GM18909 (cell line): Measurements from ENCODE around the gene YLPM1.
A peak's percentile ranks its signal among the peaks of the same experiment; 100 is the strongest.

Experiments used
- ATAC-seq: cut with Tn5 transposase; IDR thresholded peaks from one replicate; pipeline ENCODE4 v1.9.1; 2021; ENCODE audit warnings: mild to moderate bottlenecking; ENCODE audit not compliant: unreplicated experiment, poor library complexity

YLPM1 gene

DNA sequence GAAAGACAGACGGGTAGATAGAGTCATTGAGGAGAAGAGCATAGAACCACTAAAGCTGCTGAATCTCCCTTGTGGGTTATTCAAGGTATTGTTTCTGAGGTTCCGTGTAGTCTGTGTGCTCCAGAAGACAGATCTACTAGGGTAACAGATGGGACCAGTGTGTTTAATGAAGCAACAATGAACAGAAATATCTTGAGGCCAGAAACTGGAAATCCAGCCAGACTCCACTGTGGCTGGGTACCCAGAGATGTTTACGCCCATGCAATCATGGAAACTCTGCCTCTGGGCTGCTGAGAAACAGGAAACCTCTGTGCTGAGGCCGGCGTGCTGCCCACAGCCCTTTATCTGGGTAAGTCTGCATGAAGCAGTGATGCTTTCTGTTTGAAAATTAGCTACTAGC, 104.6 kb downstream of the YLPM1 start:
- no peak for ATAC-seq

DNA sequence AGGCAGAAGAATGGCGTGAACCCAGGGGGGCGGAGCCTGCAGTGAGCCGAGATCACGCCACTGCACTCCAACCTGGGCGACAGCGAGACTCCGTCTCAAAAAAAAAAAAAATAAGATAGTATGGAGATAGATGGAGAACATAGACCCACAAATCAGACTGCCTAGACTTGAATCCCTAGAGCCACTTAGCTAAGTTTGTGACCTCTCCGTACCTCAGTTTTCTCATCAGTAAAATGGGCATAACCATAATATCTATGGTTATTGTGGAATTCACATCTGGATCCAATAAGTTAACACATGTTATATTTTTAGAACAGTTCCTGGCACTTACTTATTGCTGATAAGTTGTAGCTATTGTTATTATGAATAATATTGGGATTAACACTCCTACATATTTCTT, 105.6 kb downstream of the YLPM1 start:
- no peak for ATAC-seq

DNA sequence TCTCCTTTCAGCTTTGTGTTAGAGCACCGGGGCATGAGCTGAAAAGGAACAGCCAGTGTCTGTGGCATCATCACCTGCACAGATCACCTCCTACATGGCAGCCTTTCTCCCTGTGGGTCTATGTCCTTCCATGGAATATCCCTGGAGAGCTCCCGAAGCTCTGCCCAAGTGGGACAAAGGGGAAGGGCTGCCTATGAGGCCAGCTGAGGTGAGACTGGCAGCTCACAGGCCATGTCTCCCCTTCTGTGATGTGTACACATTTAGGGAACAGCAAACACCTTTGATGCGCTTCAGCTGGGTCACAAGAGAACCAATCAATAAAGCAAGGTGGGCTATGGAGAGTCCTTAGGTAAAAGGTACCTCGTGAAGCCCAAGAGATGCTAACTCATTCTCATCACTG, 108.7 kb downstream of the YLPM1 start:
- ATAC-seq, result no peak

DNA sequence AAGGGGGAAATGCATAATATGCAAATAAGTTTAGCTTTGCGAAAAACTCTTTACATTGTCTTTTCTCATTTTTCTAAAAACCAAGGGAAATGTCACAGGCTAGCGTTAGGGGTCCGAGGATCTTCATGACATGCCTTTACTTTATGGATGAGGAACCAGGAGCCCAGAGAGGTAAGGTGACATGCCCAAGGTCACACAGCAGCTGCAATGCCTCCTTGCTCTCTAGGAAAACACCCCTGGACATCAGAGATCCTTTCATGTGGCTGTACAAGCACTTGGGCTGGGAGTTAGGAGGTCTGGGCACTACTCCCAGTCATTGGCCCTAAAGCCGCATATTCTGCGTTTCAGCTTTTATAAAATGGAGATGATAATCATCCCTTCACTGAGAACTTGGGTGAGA, 112.1 kb downstream of the YLPM1 start:
- ATAC-seq, result no peak

DNA sequence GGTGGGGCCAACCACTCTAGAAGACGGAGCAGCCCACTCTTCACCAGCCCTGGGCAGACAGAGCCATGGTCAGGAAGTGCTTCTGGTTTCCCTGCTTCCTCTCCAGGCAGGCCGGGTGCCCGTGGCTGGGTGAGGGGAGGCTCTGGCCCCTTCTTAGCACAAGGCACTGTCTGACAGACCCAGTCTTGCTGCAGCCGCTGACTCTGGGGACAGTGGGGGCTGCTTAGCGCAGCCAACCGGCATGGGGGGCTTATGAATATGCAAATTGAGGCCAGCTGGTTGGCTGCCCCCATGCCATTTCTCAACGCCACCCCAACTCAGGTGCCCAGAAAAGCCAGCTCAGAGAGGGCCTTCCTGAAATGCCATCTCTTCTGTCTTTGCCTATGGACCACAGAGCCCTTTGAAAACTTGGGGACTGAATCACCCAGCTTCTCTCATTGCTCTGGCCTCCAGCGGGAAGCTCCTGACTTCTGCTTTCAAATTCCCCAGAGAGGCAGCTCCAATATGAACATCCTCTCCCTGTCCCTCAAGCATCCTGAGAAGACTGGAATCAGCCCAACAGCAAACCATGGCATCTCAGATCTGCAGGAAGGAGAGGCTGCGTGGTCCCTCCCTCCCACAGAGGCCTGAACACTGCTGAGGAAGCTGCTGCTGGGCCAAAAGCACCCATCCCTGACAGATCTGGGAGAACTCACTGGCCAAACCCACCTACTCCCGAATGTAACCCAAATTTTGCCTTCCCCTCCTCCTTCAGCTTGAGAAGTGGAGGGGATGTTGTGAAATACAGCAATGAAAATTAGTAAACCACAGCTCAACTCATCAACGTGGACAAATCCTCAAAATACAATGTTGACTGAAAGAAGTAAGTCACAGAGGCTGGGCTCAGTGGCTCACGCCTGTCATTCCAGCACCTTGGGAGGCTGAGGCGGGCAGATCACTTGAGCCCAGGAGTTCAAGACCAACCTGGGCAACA, 113.1 kb downstream of the YLPM1 start, which contains the start of gene PROX2:
Gene PROX2 (minus strand): TSS at position 205 of the 973 bp plus-strand sequence. CDS start 12,311 bp downstream, outside the sequence.
- ATAC-seq, result no peak

DNA sequence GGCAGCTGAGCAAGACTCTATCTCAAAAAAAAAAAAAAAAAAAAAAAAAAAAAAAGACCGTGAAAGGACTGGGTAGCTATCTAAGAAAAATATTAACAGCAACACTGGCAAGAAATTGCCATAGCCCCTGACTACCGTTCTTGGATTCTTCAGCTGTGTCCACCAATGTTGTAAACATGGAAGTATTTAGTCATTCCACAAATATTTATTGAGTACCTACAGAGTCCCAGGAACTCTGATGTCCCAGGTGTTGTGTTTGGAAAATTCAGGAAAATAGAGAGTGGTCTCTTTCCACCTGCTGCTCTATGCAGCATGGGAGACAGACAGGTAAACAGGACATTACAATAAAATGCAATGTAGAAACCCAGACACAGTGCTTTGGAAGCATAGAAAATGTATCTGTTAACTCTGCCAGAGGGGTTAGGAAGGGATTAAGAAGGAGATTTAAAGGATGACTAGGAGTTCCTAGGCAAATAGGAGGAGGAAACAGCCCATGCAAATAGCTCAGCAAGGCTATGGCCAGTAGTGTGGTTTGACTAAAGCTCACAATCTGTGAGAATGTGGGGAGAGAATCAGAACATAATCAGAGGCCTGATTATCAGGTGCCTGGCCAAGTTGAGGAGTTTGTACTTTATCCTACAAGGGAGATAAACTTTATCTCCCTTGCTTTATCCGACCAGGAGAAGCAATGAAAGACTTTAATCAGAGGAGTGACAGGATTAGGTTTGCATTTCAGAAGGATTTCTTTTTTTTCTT, 116.5 kb downstream of the YLPM1 start:
- no peak for ATAC-seq

DNA sequence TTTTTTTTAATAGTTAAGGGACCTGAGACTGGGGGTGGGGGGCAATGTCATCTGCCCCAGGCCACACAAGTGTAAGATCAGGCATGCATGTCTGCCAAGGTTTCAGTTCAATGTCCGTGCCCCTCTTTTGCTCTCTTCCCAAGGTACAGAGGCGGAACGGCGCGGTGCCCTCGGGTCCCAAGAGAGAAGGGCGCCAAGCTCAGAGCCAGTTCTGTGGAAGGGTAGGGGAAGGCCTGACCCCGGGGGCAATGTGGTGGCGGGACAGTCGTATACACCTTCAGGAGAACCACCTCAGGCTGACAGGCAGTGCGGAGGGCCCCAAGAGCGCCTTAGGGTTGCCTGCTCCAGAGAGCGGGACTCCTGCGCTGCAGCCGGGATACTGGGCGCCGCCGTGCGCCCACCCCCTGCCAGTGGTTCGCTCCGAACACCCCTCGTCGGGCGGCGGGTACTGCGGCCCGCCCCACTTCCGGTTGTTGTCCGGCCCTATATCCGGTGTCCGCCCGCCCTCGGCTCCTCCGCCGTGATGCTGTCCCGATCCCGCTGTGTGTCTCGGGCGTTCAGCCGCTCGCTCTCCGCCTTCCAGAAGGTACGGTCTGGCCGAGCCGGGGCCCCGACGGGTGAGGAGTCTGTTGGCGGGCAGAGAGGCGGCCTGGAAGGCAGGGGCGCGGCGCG, 118.5 kb downstream of the YLPM1 start, which contains the start of gene DLST:
Gene DLST (plus strand): TSS at position 486 of the 672 bp plus-strand sequence. CDS start 38 bp downstream, at position 524.
- ATAC-seq, result peak; percentile 94

DNA sequence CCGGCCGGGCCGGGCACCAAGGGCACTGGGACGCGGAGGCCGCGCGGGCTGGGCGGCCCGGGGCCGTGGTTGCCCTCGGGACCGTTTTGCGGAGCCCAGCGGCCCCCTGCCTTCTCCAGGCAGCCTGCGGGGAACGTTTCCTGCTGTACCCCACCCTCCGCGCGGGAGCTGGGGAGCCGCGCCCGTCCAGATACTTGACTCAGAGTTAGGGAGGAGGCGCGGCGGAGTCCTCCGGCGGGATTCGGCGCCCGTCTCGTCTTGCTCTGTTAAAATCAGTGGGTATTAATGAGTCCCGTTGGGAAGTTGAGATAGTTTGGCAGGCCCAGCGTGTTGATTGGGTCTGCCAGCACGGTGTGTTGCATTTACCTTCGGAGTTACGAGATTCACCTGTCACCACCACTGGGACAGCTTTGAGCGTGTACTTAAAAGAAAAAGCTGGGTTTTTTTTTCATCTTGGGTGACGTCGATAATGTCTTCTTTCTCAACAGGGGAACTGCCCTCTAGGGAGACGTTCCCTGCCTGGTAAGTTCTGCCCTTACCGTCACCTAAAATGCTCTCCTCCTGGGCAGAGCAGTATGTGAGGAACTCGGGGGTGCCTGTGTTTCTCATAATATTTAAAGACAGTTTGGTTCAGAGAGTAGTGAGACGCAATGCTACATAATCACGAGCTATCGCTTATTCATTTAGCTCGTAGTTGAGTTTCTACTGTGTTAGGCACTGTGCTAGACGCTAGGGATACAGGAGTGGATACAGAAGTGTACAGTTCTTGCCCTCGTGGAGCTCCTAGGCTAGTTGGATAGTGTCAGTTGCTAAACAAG, 119.2 kb downstream of the YLPM1 start:
- peak; percentile 42 for ATAC-seq
